Measurements from ENCODE around the gene OTOP3.

- no peak for TF ChIP-seq CTCF (IDR thresholded peaks at IDR 0.05)
- TF ChIP-seq POLR2A (IDR thresholded peaks at IDR 0.05): no peak
Measured at GRCh38 chr17:74922172-74922571, 13.5 kb upstream of the OTOP3 start.

Data from esophagus squamous epithelium (tissue), 4 donors.